PC-3 (cell line): ENCODE measurements around the gene XPNPEP1.

ENCODE experiments used
- CTCF ChIP-seq: fragments of 300-600 bp; sonication (generic); conservative IDR thresholded peaks from 2 replicates; pipeline ENCODE4 v1.5.1; 2017; ENCODE audit warnings: antibody characterized with exemption, low read depth, mild to moderate bottlenecking, low read length
- EZH2 ChIP-seq: fragments of 300-600 bp; sonication (generic); IDR thresholded peaks from one replicate; pipeline ENCODE4 v1.6.1; 2017; ENCODE audit warnings: antibody characterized with exemption, mild to moderate bottlenecking, low read length; ENCODE audit not compliant: unreplicated experiment
- EZH2phosphoT487 ChIP-seq: fragments of 300-600 bp; sonication (generic); IDR thresholded peaks from 2 replicates; pipeline ENCODE4 v1.6.1; 2018; ENCODE audit warnings: mild to moderate bottlenecking, antibody characterized with exemption, low read length, borderline replicate concordance

GRCh38 chr10:109912335-109913281, 10.7 kb downstream of the XPNPEP1 start:
- TF ChIP-seq CTCF (no peak), EZH2 (no peak), EZH2phosphoT487 (no peak)
